ENCODE data around the gene GNPDA2. TPM values are rescaled to one million over a fixed set of nuclear protein-coding genes. Genes with fewer than 3 reads are reported as not detected.

The GNPDA2 gene
- 20.8 and 28.4 TPM in 2 replicates for total RNA-seq

GRCh38 chr4:44726038-44726871 lies at the start of gene GNPDA2:
TSS of gene GNPDA2 (minus strand) at chr4:44726556. CDS start at chr4:44722207, 4,349 bp downstream.

DNA sequence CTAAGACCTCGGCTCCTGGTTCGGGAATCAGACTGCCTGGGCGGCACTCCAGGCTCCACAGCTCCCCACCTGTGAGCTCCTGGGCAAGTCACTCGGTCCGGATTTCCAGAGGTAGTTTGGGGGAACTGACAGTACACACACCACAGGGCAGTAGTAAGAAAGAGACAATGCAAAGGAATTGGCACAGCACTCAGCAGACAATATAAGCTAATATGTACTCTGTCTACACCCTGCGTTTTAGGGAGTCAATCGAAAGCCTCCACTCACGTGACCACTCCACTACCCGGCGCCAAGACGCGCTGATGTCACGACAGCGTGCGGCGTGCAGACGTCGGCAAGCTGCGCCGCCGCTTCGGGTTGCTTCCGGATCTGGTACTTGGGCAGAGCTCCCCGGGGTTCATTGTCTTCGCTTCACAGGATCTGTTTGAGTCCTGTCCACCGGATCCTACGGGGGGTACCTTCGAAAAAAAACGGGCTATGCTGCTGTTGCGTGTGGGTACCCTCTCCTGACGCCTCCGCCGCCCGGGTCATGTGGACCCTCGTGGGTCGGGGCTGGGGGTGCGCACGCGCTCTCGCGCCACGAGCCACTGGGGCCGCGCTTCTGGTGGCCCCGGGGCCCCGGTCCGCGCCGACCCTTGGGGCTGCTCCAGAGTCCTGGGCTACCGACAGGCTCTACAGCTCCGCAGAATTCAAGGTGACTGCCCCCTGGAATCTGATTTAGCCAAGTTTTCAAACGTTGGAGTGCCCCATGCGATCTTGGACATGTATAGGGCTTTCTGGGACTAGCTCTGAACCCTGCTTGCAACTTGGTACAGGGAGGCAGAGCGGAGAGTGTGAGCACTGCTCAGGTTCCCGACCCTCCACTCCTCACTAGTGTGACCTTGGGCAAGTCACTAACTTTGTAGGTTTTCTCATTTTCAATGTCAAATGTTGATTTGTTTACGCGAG lies 48.0 kb downstream of the GNPDA2 start, which contains the start of gene GUF1:
GUF1 (plus strand) TSS at position 327 of the 948 bp plus-strand sequence; CDS start at position 530, 203 bp downstream.

Other genes starting within 250 kb of the GNPDA2 start
- not detected in 2 replicates for gene YIPF7, start 74.9 kb downstream of the GNPDA2 start, total RNA-seq
- 14.5 and 22.6 TPM in 2 replicates for gene GUF1, start 48.1 kb downstream of the GNPDA2 start, total RNA-seq

All from epithelial cell of alveolus of lung (primary cell).